HepG2 (cell line): Measurements from ENCODE around the gene NT5M. TPM values are rescaled to one million over a fixed set of nuclear protein-coding genes. Genes with fewer than 3 reads are reported as not detected.

ENCODE experiments used
- ATAC-seq: fragments of 200-7000 bp; cut with Tn5 transposase; 3 replicates; pipeline ENCODE4 v1.9.1; 2020; ENCODE audit warnings: mild to moderate bottlenecking, moderate library complexity
- BruUV-seq: library from RNA; stranded (reverse); fragments of 400-500 nt; replicated peaks from 2 replicates; lab custom pipeline; 2021; lab: Mats Ljungman, UMichigan
- CTCF ChIA-PET: fragments of 300-600 bp; formaldehyde crosslinking; extraction: SDS; loops from one replicate; lab custom pipeline; 2021; ENCODE audit warnings: low total read pairs, inconsistent platforms, low intra/inter-chr PET ratio; lab: Yijun Ruan, JAX
- POLR2A ChIA-PET: fragments of 350-600 bp; sonication (Branson Sonifier 250); formaldehyde crosslinking; loops from one replicate; lab custom pipeline; 2020; ENCODE audit warnings: antibody characterized with exemption, inconsistent platforms; lab: Yijun Ruan, JAX
- DNase-seq: peaks from one replicate; pipeline ENCODE4 v3.0.0-alpha.2; 2015; ENCODE audit warnings: low spot score
- FAIRE-seq: peaks from 3 replicates; lab custom pipeline; 2011; peaks lifted over from hg19 to GRCh38; lab: Jason Lieb, UNC
- H2AFZ ChIP-seq: one replicate; pipeline ENCODE4 v1.6.1; 2011; ENCODE audit warnings: low read length, inconsistent platforms
- H3K27ac ChIP-seq: fragments of 300-600 bp; 3 replicates; pipeline ENCODE4 v1.8.0; 2011; ENCODE audit warnings: mixed run types, mild to moderate bottlenecking, mixed read lengths, low read length, inconsistent platforms; ENCODE audit not compliant: insufficient read depth; ENCODE audit errors: extremely low read length
- H3K27me3 ChIP-seq, 2 experiments: fragments of 200-600 bp in 1 of 2; 2 replicates in 1 of 2; 3 replicates in 1 of 2; pipeline versions ENCODE4 v1.6.0 to v1.8.0; 2011; ENCODE audit warnings: low read length in 2 of 2, mild to moderate bottlenecking in 2 of 2, moderate library complexity in 2 of 2, inconsistent platforms in 1 of 2; ENCODE audit not compliant: insufficient read depth in 2 of 2, control insufficient read depth in 1 of 2
- H3K36me3 ChIP-seq, 2 experiments: fragments of 200-600 bp in 1 of 2; replicated peaks in 1 of 2; 2 replicates in 1 of 2; 3 replicates in 1 of 2; pipeline versions ENCODE4 v1.5.1 to v1.8.0; 2011; ENCODE audit warnings: low read length in 2 of 2, inconsistent platforms in 1 of 2; ENCODE audit not compliant: insufficient read depth in 2 of 2, control insufficient read depth in 1 of 2
- H3K4me1 ChIP-seq: 2 replicates; pipeline ENCODE4 v1.5.1; 2012; ENCODE audit warnings: low read length, inconsistent platforms; ENCODE audit not compliant: insufficient read depth
- H3K4me2 ChIP-seq: 2 replicates; pipeline ENCODE4 v1.6.0; 2011; ENCODE audit warnings: low read depth, low read length, inconsistent platforms
- H3K4me3 ChIP-seq, 3 experiments: fragments of 200-600 bp in 1 of 3; sonication (generic), shearing (Covaris generic) in 1 of 3; replicated peaks in 1 of 3; 2 replicates each; pipeline ENCODE4 v1.5.1; 2011 to 2016; ENCODE audit warnings: low read length in 3 of 3, inconsistent platforms in 2 of 3, low read depth in 2 of 3, mild to moderate bottlenecking in 2 of 3, control low read depth in 1 of 3, mixed read lengths in 1 of 3; ENCODE audit not compliant: insufficient read depth in 1 of 3
- H3K79me2 ChIP-seq: one replicate; pipeline ENCODE4 v1.6.1; 2011; ENCODE audit warnings: low read length, inconsistent platforms; ENCODE audit not compliant: insufficient read depth
- H3K9ac ChIP-seq: 2 replicates; pipeline ENCODE4 v1.6.0; 2011; ENCODE audit warnings: mild to moderate bottlenecking, low read depth, low read length, inconsistent platforms; ENCODE audit not compliant: insufficient read depth
- H3K9me3 ChIP-seq: 2 replicates; pipeline ENCODE4 v1.5.1; 2012; ENCODE audit warnings: mild to moderate bottlenecking, low read length
- H4K20me1 ChIP-seq: 2 replicates; pipeline ENCODE4 v1.6.0; 2011; ENCODE audit warnings: inconsistent platforms, mild to moderate bottlenecking, low read length, moderate library complexity; ENCODE audit not compliant: insufficient read depth
- ARNT2 ChIP-seq: sonication (generic); formaldehyde crosslinking; IDR thresholded peaks from 2 replicates; pipeline ENCODE4 v1.8.0; 2022; ENCODE audit warnings: mild to moderate bottlenecking, low read depth, missing genetic modification reagents, moderate library complexity
- ATM ChIP-seq: fragments of 450-650 bp; IDR thresholded peaks from 2 replicates; pipeline ENCODE4 v1.7.1; 2017; ENCODE audit warnings: mild to moderate bottlenecking, borderline replicate concordance
- BRCA1 ChIP-seq: sonication (generic); formaldehyde crosslinking; IDR thresholded peaks from 2 replicates; pipeline ENCODE4 v1.4.0; 2020; ENCODE audit warnings: missing genetic modification reagents
- ELF4 ChIP-seq: sonication (generic); formaldehyde crosslinking; IDR thresholded peaks from 2 replicates; pipeline ENCODE4 v1.5.0; 2020; ENCODE audit warnings: missing genetic modification reagents, mild to moderate bottlenecking, moderate library complexity, borderline replicate concordance
- GTF3A ChIP-seq: sonication (generic); formaldehyde crosslinking; conservative IDR thresholded peaks from 2 replicates; pipeline ENCODE4 v1.4.0; 2020; ENCODE audit warnings: mild to moderate bottlenecking, missing genetic modification reagents
- HMG20A ChIP-seq: IDR thresholded peaks from 2 replicates; pipeline ENCODE4 v1.6.1; 2016; ENCODE audit warnings: borderline replicate concordance
- IKZF4 ChIP-seq: sonication (generic); formaldehyde crosslinking; IDR thresholded peaks from 2 replicates; pipeline ENCODE4 v1.5.1; 2020; ENCODE audit warnings: borderline replicate concordance, mild to moderate bottlenecking, low read depth, missing genetic modification reagents; ENCODE audit errors: not compliant biosample characterization
- KDM5A ChIP-seq: fragments of 200-600 bp; sonication (generic); IDR thresholded peaks from 2 replicates; pipeline ENCODE4 v1.7.0; 2018; ENCODE audit warnings: antibody characterized with exemption, mild to moderate bottlenecking, low read length, borderline replicate concordance
- MIXL1 ChIP-seq: IDR thresholded peaks from 2 replicates; pipeline ENCODE4 v1.6.1; 2016
- NBN ChIP-seq: fragments of 450-650 bp; conservative IDR thresholded peaks from 2 replicates; pipeline ENCODE4 v1.6.1; 2017
- PTBP1 ChIP-seq: fragments of 200-400 bp; formaldehyde crosslinking; IDR thresholded peaks from 2 replicates; pipeline ENCODE4 v1.6.1; 2018; ENCODE audit warnings: low read length, low read depth; ENCODE audit not compliant: poor library complexity, severe bottlenecking
- RBAK ChIP-seq: sonication (generic); formaldehyde crosslinking; IDR thresholded peaks from 2 replicates; pipeline ENCODE4 v1.5.1; 2020; ENCODE audit warnings: mild to moderate bottlenecking, missing genetic modification reagents
- TBX2 ChIP-seq: sonication (generic); formaldehyde crosslinking; IDR thresholded peaks from 2 replicates; pipeline ENCODE4 v1.5.0; 2020; ENCODE audit warnings: missing genetic modification reagents, mild to moderate bottlenecking, borderline replicate concordance
- ZBTB1 ChIP-seq: sonication (generic); formaldehyde crosslinking; IDR thresholded peaks from 2 replicates; pipeline ENCODE4 v1.4.0; 2020; ENCODE audit warnings: missing genetic modification reagents, borderline replicate concordance
- ZFP36L2 ChIP-seq: sonication (generic); formaldehyde crosslinking; IDR thresholded peaks from 2 replicates; pipeline ENCODE4 v1.4.0; 2020; ENCODE audit warnings: missing genetic modification reagents
- ZFX ChIP-seq: sonication (generic); formaldehyde crosslinking; IDR thresholded peaks from 2 replicates; pipeline ENCODE4 v1.4.0; 2020; ENCODE audit warnings: mild to moderate bottlenecking, low read depth, missing genetic modification reagents, moderate library complexity
- ZNF3 ChIP-seq: IDR thresholded peaks from 2 replicates; pipeline ENCODE4 v1.7.0; 2017; ENCODE audit warnings: inconsistent platforms
- ZNF567 ChIP-seq: sonication (generic); formaldehyde crosslinking; IDR thresholded peaks from 2 replicates; pipeline ENCODE4 v1.8.1; 2023; ENCODE audit warnings: mild to moderate bottlenecking, missing genetic modification reagents, borderline replicate concordance
- ZNF570 ChIP-seq: sonication (generic); formaldehyde crosslinking; IDR thresholded peaks from 2 replicates; pipeline ENCODE4 v1.4.0; 2020; ENCODE audit warnings: mild to moderate bottlenecking, missing genetic modification reagents, borderline replicate concordance
- ZNF652 ChIP-seq: IDR thresholded peaks from 2 replicates; pipeline ENCODE4 v1.6.1; 2016; ENCODE audit warnings: low read depth, borderline replicate concordance
- WGBS: methylation state at CpG from one replicate; pipeline ENCODE4 v1.1.6; 2017; ENCODE audit warnings: low lambda C conversion rate; 5-methylcytosine and 5-hydroxymethylcytosine counted together
- in situ Hi-C: cut with HindIII; loops from 2 replicates; pipeline ENCODE4 v1.10.0; 2017; ENCODE audit warnings: low pct_unique_long_range_greater_than_20kb; ENCODE audit not compliant: extremely low pct_ligation_motif_present
- intact Hi-C: fragments of 100-400 bp; cut with micrococcal nuclease; formaldehyde crosslinking; loops from one replicate; pipeline ENCODE4 v1.10.0; 2022; ENCODE audit not compliant: unreplicated experiment
- polyA plus RNA-seq, 8 experiments: library from polyadenylated mRNA; depleted of rRNA in 3 of 8; stranded (reverse) in 7 of 8; unstranded in 1 of 8; fragments of >200 nt; fragmentation: Illumina TruSeq in 4 of 8; extraction: Trizol in 4 of 8; gene quantifications; 2 replicates each; pipeline versions ENCODE4 v1.2.1 to v1.2.3, GENCODE V29; 2011 to 2016; ENCODE audit warnings: low read depth in 4 of 8, missing spikeins in 1 of 8, mixed read lengths in 1 of 8; ENCODE audit not compliant: insufficient read depth in 1 of 8
- total RNA-seq, 5 experiments: library from RNA; depleted of rRNA; stranded (reverse); fragments of >200 nt; fragmentation: Illumina TruSeq; extraction: Trizol; gene quantifications; 2 replicates each; pipeline ENCODE4 v1.2.3, GENCODE V29; 2016; ENCODE audit warnings: low read depth in 1 of 5
- TF ChIP-seq, protein P1 (sequence below): sonication (generic); formaldehyde crosslinking; IDR thresholded peaks from 2 replicates; pipeline ENCODE4 v1.4.0; 2020; ENCODE audit warnings: missing genetic modification reagents
- TF ChIP-seq, protein P2 (sequence below): IDR thresholded peaks from 2 replicates; pipeline ENCODE4 v1.6.1; 2016

The NT5M gene
- total and polyA plus RNA-seq, 2 of the 13 experiments (the other 11 are each of a cell fraction or from before 2014, with no cell fraction given) = 0.55 to 0.78 TPM

DNA sequence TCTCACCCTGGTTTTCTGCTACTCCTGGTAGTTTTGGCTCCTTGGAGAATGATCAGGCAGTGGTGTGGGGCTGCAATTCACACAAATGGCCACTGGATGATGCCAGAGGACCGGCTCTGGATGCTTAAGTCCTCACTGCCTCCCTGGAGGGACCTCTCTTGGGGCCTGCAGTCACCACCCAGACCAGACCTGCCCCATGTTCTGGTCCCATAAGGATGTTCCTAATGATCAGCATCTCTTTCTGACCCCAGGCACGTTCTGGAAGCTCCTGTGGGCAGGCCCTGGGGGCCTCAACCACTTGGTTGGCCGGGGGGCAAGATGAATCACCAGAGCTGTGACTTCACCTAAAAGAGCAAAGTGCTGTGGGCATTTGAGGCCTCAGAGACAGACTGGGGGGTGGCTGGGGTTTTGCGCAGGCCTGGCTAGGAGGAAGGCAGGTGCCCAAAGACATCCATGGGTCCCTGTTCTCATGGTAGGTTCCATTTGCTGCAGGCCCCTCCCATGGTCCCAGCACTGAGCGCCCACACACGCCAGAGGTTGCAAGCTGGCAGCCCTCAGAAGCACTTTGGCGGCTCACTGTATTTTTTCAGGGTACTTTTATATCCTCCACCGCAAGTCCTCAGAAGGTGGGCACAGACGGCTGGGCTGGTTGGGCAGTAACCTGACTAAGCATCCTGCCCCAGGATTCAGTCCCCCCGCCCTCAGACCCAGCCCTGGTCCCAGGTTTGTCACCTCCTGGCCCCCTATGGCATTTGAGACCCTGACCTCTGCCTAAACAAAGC is 53.2 kb downstream of the NT5M start (continued):
- TF ChIP-seq ZFX (CRISPR knock-in tag) (peak; percentile 54; the same call in 1 of the 2 replicates), ELF4 (CRISPR knock-in tag) (no peak), ZNF567 (CRISPR knock-in tag) (no peak), ZNF570 (CRISPR knock-in tag) (no peak), ZNF652 (CRISPR knock-in tag) (no peak), MIXL1 (CRISPR knock-in tag) (peak; percentile 58; the same call in 1 of the 2 replicates)
- TF ChIP-seq, protein P1, sequence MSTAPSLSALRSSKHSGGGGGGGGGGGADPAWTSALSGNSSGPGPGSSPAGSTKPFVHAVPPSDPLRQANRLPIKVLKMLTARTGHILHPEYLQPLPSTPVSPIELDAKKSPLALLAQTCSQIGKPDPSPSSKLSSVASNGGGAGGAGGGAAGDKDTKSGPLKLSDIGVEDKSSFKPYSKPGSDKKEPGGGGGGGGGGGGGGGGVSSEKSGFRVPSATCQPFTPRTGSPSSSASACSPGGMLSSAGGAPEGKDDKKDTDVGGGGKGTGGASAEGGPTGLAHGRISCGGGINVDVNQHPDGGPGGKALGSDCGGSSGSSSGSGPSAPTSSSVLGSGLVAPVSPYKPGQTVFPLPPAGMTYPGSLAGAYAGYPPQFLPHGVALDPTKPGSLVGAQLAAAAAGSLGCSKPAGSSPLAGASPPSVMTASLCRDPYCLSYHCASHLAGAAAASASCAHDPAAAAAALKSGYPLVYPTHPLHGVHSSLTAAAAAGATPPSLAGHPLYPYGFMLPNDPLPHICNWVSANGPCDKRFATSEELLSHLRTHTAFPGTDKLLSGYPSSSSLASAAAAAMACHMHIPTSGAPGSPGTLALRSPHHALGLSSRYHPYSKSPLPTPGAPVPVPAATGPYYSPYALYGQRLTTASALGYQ (CRISPR knock-in tag) = no peak

DNA sequence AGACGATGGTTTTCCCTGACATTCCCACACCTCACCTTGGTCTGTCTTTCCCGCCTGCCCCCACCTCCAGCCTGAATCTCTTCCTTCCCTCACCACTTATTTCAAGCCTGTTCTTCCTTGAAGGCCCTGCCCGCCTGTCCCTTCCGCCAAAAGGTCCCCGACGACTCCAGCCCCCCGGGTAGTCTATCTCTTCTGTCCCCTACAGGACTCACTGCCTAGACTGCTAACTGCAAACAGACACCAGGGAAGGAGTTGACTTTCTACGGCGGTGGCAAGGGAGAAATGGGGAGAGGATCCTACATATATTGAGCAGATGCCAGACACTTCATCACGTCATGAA is 53.7 kb downstream of the NT5M start:
- H3K79me2 ChIP-seq = no peaks in the 10 kb centered on the region
- no TSS peak for BruUV-seq
- H3K4me3 ChIP-seq = no peak overlapping the region
- ATAC-seq (no peak), FAIRE-seq (no peak), DNase-seq (no peak)
- H3K4me1 ChIP-seq = peaks cover 30% of the 10 kb centered on the region
- POLR2A ChIA-PET = no interaction called here
- no peak overlapping the region for H3K9ac ChIP-seq
- CTCF ChIA-PET = interaction anchor here (1.7 to 3.5 kb wide), 6 partner anchors 31 to 285 kb away, joined by 9 to 45 read pairs (median 30); partner anchors contain the start of gene RASD1
- H2AFZ ChIP-seq = no peak overlapping the region
- no peak overlapping the region for H3K4me2 ChIP-seq
- peaks cover 0 to 13% of the 10 kb centered on the region in 2 experiments; a peak in 1 of 5 replicates for H3K27me3 ChIP-seq
- no peaks in the 10 kb centered on the region for H4K20me1 ChIP-seq
- no peaks in the 10 kb centered on the region for H3K36me3 ChIP-seq
- H3K9me3 ChIP-seq = no peaks in the 10 kb centered on the region
- intact Hi-C loops = loop anchor here (1.0 kb wide), 5 partner anchors 68 to 285 kb away; partner anchors contain the start of gene RASD1
- no peak overlapping the region for H3K27ac ChIP-seq
- 82% methylated on average over 10 of the region's 10 CpGs for WGBS
- in situ Hi-C loops = loop anchor here (5.0 kb wide), 5 partner anchors 60 to 285 kb away; partner anchors contain the start of gene RASD1
- TF ChIP-seq HMG20A = no peak
- no peak for TF ChIP-seq ZFP36L2 (CRISPR knock-in tag)
- no peak for TF ChIP-seq IKZF4 (CRISPR knock-in tag)
- TF ChIP-seq BRCA1 (CRISPR knock-in tag) = no peak
- TF ChIP-seq NBN = no peak
- TF ChIP-seq KDM5A = no peak
- TF ChIP-seq ZNF3 = no peak
- no peak for TF ChIP-seq ATM
- no peak for TF ChIP-seq ZBTB1 (CRISPR knock-in tag)
- TF ChIP-seq PTBP1 = no peak
- no peak for TF ChIP-seq RBAK (CRISPR knock-in tag)
- TF ChIP-seq, protein P2, sequence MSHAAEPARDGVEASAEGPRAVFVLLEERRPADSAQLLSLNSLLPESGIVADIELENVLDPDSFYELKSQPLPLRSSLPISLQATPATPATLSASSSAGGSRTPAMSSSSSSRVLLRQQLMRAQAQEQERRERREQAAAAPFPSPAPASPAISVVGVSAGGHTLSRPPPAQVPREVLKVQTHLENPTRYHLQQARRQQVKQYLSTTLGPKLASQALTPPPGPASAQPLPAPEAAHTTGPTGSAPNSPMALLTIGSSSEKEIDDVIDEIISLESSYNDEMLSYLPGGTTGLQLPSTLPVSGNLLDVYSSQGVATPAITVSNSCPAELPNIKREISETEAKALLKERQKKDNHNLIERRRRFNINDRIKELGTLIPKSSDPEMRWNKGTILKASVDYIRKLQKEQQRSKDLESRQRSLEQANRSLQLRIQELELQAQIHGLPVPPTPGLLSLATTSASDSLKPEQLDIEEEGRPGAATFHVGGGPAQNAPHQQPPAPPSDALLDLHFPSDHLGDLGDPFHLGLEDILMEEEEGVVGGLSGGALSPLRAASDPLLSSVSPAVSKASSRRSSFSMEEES (CRISPR knock-in tag) = no peak
- no peak for TF ChIP-seq GTF3A (CRISPR knock-in tag)
- TF ChIP-seq ARNT2 (CRISPR knock-in tag) = no peak
- TF ChIP-seq TBX2 (CRISPR knock-in tag) = no peak
